Endothelial cell (in vitro differentiated cells): ENCODE data around the gene RDH16. TPM values are rescaled to one million over a fixed set of nuclear protein-coding genes. Genes with fewer than 3 reads are reported as not detected.
A peak's percentile ranks its signal among the peaks of the same experiment; 100 is the strongest.

Source experiments
- DNase-seq: peaks from one replicate; pipeline ENCODE4 v3.0.0; 2021; ENCODE audit warnings: low spot score
- H3K27ac Mint-ChIP-seq: one replicate; pipeline ENCODE4 v1.8.0; 2021; ENCODE audit warnings: mixed read lengths, inconsistent platforms; ENCODE audit not compliant: unreplicated experiment
- H3K27me3 Mint-ChIP-seq: one replicate; pipeline ENCODE4 v1.8.0; 2021; ENCODE audit warnings: mild to moderate bottlenecking, moderate library complexity, mixed read lengths, inconsistent platforms; ENCODE audit not compliant: unreplicated experiment
- H3K36me3 Mint-ChIP-seq: one replicate; pipeline ENCODE4 v1.8.0; 2021; ENCODE audit warnings: mild to moderate bottlenecking, low read depth, mixed read lengths, inconsistent platforms; ENCODE audit not compliant: unreplicated experiment
- H3K4me1 Mint-ChIP-seq: one replicate; pipeline ENCODE4 v1.8.0; 2021; ENCODE audit warnings: mild to moderate bottlenecking, mixed read lengths, inconsistent platforms; ENCODE audit not compliant: unreplicated experiment
- H3K4me3 Mint-ChIP-seq: one replicate; pipeline ENCODE4 v1.8.0; 2021; ENCODE audit warnings: mild to moderate bottlenecking, mixed read lengths, inconsistent platforms; ENCODE audit not compliant: unreplicated experiment
- H3K9me3 Mint-ChIP-seq: one replicate; pipeline ENCODE4 v1.8.0; 2021; ENCODE audit warnings: mixed read lengths, inconsistent platforms; ENCODE audit not compliant: unreplicated experiment
- CTCF ChIP-seq: fragments of 200-600 bp; sonication (generic); IDR thresholded peaks from one replicate; pipeline ENCODE4 v1.5.0; 2021; ENCODE audit warnings: antibody characterized with exemption; ENCODE audit not compliant: unreplicated experiment
- total RNA-seq: library from RNA; stranded (reverse); fragmentation: NEBNext Ultra II Directional; extraction: Animal tissue kit (Norgen Biotek cat#: 25700); gene quantifications from one replicate; pipeline ENCODE4 v1.2.1, GENCODE V29; 2021; ENCODE audit not compliant: unreplicated experiment

RDH16 gene
- total RNA-seq, 1 donor from 2014 or later, result 0.82 TPM

- TF ChIP-seq CTCF, result no peak
- DNase-seq, result no peak
- Mint-ChIP-seq H3K36me3 (peaks cover 11% of the 10 kb centered on the region), H3K4me1 (peaks cover 77% of the 10 kb centered on the region), H3K9me3 (no peaks in the 10 kb centered on the region), H3K27ac (peak overlapping the region; percentile 5), H3K27me3 (peaks cover 10% of the 10 kb centered on the region), H3K4me3 (no peak overlapping the region)
Observed at GRCh38 chr12:56994231-56994746, 36.9 kb upstream of the RDH16 start.

- H3K27ac Mint-ChIP-seq, result no peak overlapping the region
- DNase-seq, result no peak
- no peak overlapping the region for H3K4me3 Mint-ChIP-seq
- H3K4me1 Mint-ChIP-seq, result peaks cover 81% of the 10 kb centered on the region
- no peak for TF ChIP-seq CTCF
- peaks cover 8% of the 10 kb centered on the region for H3K36me3 Mint-ChIP-seq
- no peaks in the 10 kb centered on the region for H3K9me3 Mint-ChIP-seq
- H3K27me3 Mint-ChIP-seq, result peaks cover 10% of the 10 kb centered on the region
Observed at GRCh38 chr12:56993346-56993745, 35.9 kb upstream of the RDH16 start.

- Mint-ChIP-seq H3K4me3 (peak overlapping the region; percentile 14), H3K27ac (peak overlapping the region; percentile 91), H3K36me3 (peaks cover 6% of the 10 kb centered on the region), H3K4me1 (peaks cover 80% of the 10 kb centered on the region), H3K27me3 (peaks cover 12% of the 10 kb centered on the region), H3K9me3 (no peaks in the 10 kb centered on the region)
- TF ChIP-seq CTCF, result no peak
- DNase-seq, result peak; percentile 37
Observed at GRCh38 chr12:56991319-56992246, 34.2 kb upstream of the RDH16 start.

GRCh38 chr12:56990648-56991318 is 33.4 kb upstream of the RDH16 start:
- Mint-ChIP-seq H3K9me3 (no peaks in the 10 kb centered on the region), H3K36me3 (peaks cover under 1% of the 10 kb centered on the region), H3K4me1 (peaks cover 75% of the 10 kb centered on the region), H3K27ac (peak overlapping the region; percentile 91), H3K4me3 (no peak overlapping the region), H3K27me3 (peaks cover 10% of the 10 kb centered on the region)
- TF ChIP-seq CTCF, result no peak
- DNase-seq, result no peak
